Stimulated activated naive CD8-positive, alpha-beta T cell treated with anti-CD3 and anti-CD28 coated beads, Interleukin-15, Interleukin-2, amounts not matched to agents 100 U/mL and 50 U/mL, for 24 hours (primary cell): ENCODE measurements around the gene ZNF277.
A peak's percentile ranks its signal among the peaks of the same experiment; 100 is the strongest.
"Not testable (repeated sequence)": the region's sequence is repeated elsewhere in the genome, so short reads cannot be mapped to it uniquely, and the experiment has no call there.

Experiments used
- ATAC-seq: fragments of 150-1000 bp; cut with Tn5 transposase; one replicate; pipeline ENCODE4 v1.10.0; 2021
- DNase-seq: peaks from one replicate; pipeline ENCODE4 v3.0.0; 2021

Gene ZNF277

DNA sequence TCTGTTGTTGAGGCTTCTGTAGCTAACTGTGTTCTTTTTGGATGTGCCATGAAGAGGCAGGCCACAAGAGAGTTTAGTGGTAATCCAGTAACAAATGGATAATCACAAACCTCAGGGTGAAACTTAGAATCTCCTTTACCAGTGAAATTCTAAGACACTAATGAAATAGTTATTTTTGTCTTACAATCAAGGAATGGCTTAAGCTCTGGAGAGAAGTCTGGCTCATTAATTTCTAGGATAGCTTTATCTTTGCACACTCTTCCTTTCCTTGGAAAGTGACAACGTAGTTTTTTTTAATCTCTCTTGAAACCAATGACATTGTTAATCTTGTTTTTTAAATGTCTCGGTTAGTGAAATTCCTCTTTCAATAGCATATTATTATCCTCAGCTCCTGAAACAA is 150.1 kb downstream of the ZNF277 start:
- ATAC-seq (no peak), DNase-seq (no peak)

DNA sequence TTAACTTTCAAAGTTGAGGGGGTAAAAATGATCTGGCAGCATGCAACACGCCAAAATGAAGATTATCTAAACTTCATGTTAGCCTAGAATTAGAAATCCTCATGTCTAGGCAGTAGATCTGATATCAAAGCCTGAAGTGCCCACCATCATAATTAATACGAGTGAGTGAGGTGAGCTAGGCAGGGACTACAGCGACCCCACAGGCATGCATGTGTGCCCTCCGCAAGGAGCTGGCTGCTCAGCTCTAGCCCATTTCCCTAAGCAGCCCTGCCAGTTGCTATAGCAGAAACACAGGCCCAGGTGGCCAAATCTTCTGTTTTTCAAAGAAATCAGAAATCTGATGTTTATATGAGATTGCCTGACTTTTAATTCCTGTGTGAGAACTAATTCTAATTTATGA is 150.6 kb downstream of the ZNF277 start:
- ATAC-seq, result no peak

GRCh38 chr7:112358513-112358912 is 152.0 kb downstream of the ZNF277 start:
- ATAC-seq, result no peak

More for the DNA sequence above, 150.6 kb downstream of the ZNF277 start:
- no peak for DNase-seq

GRCh38 chr7:112359086-112359485 is 152.6 kb downstream of the ZNF277 start:
- DNase-seq (no peak), ATAC-seq (no peak)

More at GRCh38 chr7:112358513-112358912, 152.0 kb downstream of the ZNF277 start:
- no peak for DNase-seq

GRCh38 chr7:112360681-112361080 is 154.2 kb downstream of the ZNF277 start:
- no peak for ATAC-seq
- no peak for DNase-seq

- ATAC-seq (no peak), DNase-seq (no peak)
Observed at GRCh38 chr7:112361154-112361553, 154.7 kb downstream of the ZNF277 start.

DNA sequence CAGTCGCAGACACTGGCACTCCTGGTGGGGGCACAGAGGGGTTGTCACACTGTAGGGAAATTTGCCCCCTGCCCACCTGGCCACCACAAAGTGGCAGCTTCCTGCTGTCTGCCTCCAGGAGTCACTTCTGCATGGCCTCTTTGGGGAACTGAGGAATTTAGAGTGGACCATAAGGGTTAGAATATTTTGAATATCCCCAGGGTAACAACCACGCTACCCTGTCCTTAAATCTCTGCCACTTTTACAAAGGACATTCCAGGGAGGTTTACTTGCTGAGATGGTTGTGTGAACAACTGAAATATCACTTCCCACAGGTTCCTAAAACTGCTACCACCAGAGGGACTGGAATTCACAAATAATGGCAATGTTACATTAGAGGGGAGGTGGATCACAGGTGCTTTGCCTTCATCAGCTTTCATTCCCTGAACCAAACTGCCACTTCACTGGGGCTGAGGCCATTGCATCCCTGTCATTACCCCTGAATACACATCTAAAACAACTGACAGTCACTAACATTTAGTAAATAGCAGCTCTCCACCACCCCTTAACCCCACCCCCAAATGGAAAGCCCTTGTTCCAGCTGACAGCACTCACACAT is 155.7 kb downstream of the ZNF277 start:
- ATAC-seq, result no peak
- DNase-seq, result no peak

GRCh38 chr7:112362731-112363131 is 156.2 kb downstream of the ZNF277 start:
- DNase-seq, result no peak
- no peak for ATAC-seq

GRCh38 chr7:112364388-112364787 is 157.9 kb downstream of the ZNF277 start:
- DNase-seq, result no peak
- no peak for ATAC-seq

DNA sequence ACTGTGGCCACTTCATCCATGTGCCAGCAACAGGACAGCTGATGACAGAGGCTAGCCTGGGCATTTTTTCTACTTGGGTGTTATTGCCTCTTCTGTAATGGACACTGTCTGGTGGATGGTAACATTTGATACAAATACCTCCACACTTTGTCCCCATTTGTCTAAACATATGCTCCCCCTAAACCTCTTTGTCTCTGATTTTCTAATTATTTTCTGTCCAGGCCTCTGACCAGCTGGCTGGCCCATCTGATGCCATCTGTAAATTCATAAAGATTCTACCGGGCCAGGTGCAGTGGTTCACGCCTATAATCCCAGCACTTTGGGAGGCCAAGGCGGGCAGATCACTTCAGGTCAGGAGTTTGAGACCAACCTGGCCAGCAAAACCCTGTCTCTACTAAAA is 159.1 kb downstream of the ZNF277 start:
- ATAC-seq (no peak), DNase-seq (no peak)

- DNase-seq (no peak), ATAC-seq (no peak)
Observed at GRCh38 chr7:112366886-112367285, 160.4 kb downstream of the ZNF277 start.

DNA sequence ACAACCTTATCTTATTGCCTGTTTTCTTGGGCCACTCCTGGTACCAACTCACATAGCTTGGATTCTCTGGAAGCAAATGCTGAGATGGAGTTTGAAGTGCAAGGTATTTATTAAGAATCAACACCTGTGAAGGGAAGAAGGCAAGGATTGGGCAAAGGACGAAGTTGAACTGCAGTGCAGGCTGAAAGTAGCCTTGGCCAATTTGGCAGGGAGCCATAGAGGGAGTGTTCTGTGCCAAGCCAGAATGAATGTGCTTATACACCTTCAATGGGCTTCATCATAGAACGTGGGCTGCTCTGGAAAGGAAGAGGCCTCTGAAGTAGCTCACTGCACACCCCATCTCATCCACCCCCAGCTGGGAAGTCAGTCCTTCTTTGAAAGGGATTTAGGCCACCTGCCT is 163.9 kb downstream of the ZNF277 start:
- no peak for DNase-seq
- ATAC-seq, result no peak

DNA sequence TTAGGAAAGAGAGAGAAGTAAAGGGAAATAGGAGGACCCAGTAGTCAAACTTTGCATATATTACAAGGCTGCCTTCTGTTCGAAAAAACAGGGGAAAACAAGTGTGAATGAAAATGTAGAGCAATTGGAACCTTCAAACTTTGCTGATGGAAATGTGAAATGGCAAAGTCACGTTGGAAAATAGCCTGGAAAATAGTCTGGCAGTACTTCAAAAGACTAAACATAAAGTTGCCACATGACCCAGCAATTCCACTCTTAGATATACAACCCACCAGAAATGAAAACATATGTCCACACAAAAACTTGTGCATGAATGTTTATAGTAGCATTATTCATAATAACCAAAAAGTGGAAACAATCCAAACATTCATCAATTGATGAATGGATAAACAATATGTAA is 165.2 kb downstream of the ZNF277 start:
- ATAC-seq (no peak), DNase-seq (no peak)

DNA sequence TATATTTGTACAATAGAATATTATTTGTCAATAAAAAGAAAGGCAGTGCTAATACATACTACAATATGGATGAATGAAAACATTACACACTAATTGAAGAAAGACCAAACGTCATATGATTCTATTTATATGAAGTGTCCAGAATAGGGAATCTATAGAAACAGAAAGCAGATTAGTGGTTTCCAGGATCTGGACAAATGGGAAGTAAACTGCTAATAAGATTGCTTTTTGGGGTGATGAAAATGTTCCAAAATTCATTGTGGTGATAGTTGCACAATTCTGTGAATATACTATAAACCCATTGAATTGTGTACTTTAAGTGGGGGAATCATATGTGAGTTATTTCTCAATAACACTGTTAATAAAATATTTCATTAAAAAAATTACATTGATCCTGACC is 165.6 kb downstream of the ZNF277 start:
- no peak for ATAC-seq

DNA sequence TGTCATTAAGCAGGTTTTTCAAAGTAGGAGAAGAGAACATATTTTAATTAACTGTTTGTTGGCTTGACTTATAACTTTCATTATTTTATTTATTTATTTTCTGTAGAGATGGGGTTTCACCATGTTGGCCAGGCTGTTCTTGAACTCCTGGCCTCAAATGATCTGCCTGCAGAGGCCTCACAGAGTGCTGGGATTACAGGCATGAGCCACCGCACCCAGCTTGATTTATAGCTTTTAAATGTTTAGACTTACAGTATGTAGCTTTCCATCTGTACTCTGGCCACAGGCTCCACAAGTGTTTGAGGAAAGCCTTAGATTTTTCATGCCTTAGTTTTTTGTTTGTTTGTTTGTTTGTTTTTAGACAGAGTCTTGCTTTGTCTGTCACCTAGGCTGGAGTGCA is 171.1 kb downstream of the ZNF277 start:
- ATAC-seq, result no peak
- DNase-seq, result no peak

More for the DNA sequence above, 165.6 kb downstream of the ZNF277 start:
- DNase-seq, result no peak

DNA sequence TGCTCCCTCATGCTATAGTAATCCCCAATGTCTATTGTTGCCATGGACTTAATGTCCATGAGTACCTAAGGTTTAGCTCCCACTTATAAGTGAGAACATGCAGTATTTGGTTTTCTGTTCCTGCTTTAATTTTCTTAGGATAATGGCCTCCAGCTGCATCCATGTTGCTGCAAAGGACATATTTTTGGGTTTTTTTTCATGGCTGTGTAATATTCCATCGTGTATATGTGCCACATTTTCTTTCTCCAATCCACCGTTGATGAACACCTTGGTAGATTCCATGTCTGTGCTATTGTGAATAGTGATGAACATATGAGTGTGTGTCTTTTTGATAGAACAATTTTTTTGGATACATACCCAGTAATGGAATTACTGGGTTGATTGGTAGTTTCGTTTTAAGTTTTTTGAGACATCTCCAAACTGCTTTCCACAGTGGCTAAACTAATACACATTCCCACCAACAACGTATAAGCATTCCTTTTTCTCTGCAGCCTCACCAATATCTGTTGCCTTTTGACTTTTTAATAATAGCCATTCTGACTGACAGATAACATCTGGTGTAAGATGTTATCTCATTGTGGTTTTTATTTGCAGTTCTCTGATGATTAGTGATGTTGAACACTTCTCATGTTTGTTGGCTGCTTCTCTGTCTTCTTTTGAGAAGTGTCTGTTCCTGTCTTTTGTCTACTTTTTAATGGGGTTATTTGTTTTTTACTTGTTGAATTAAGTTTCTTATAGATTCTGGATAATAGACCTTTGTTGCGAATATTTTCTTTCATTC is 175.0 kb downstream of the ZNF277 start:
- no peak for ATAC-seq
- DNase-seq, result no peak

GRCh38 chr7:112383671-112384417 is 177.3 kb downstream of the ZNF277 start:
- no peak for ATAC-seq
- no peak for DNase-seq

GRCh38 chr7:112385516-112385915 is 179.0 kb downstream of the ZNF277 start:
- DNase-seq, result no peak
- ATAC-seq, result no peak

GRCh38 chr7:112386619-112387018 is 180.1 kb downstream of the ZNF277 start:
- ATAC-seq (no peak), DNase-seq (no peak)

DNA sequence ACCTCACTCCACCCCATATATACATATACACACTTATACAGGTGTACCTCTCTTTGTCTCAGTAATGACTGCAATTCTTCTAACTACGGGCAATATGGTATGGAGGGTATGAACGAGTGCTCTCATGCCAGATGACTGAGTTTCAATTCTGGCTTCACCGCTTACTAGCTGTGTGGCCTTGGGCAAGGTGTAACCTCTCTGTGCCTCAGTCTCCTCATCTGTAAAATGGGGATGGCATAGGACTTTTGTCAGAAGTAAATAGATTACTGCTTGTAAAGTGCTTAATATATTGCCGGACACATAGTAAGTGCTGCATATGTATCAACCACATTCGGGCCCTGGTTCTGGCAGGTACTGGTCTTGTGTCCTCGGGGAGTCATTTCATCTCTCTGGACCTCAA is 183.7 kb downstream of the ZNF277 start:
- no peak for ATAC-seq
- no peak for DNase-seq

DNA sequence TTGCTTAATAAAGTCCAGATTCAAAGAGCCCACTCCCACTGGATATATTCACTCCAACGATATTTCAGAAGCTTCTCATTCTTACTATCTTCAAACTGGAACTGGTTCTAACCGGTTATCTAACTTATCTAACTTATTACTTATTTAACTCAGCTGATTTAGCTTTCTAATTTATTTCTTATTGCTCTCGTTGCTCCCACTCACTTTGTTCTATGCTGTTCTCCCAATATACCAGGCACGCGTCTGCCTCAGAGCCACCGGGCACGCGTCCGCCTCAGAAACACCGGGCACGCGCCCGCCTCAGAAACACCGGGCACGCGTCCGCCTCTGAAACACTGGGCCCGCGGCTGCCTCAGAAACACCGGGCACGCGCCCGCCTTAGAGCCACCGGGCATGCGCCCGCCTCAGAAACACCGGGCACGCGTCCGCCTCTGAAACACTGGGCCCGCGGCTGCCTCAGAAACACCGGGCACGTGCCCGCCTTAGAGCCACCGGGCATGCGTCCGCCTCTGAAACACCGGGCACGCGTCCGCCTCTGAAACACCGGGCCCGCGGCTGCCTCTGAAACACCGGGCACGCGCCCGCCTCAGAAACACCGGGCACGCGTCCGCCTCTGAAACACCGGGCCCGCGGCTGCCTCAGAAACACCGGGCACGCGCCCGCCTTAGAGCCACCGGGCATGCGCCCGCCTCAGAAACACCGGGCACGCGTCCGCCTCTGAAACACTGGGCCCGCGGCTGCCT is 184.8 kb downstream of the ZNF277 start:
- not testable (repeated sequence) for ATAC-seq
- DNase-seq, result peak; percentile 38

DNA sequence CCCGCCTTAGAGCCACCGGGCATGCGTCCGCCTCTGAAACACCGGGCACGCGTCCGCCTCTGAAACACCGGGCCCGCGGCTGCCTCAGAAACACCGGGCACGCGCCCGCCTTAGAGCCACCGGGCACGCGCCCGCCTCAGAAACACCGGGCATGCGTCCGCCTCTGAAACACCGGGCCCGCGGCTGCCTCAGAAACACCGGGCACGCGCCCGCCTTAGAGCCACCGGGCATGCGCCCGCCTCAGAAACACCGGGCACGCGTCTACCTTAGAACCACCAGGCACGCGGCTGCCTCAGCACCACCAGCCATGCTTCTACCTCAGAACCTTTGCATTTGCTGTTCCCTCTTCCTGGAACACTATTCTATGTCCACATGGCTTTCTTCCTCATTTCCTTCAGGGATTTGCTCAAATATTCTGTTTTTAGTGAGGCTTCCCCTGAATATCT is 185.4 kb downstream of the ZNF277 start:
- DNase-seq (peak; percentile 69), ATAC-seq (peak; percentile 62)
